Measurements from ENCODE around the gene CKMT2.
A peak's percentile ranks its signal among the peaks of the same experiment; 100 is the strongest.

Gene CKMT2

GRCh38 chr5:81233080-81233634 is at the start of gene CKMT2:
Gene CKMT2 (plus strand): TSS chr5:81233322. CDS start chr5:81251133, 17,811 bp downstream.
- DNase-seq, result peak; percentile 38

GRCh38 chr5:81183811-81184748 is 49.0 kb upstream of the CKMT2 start:
- DNase-seq, result no peak

- no peak for DNase-seq
These were observed 48.4 kb upstream of the CKMT2 start for GRCh38 chr5:81184749-81185110.

DNA sequence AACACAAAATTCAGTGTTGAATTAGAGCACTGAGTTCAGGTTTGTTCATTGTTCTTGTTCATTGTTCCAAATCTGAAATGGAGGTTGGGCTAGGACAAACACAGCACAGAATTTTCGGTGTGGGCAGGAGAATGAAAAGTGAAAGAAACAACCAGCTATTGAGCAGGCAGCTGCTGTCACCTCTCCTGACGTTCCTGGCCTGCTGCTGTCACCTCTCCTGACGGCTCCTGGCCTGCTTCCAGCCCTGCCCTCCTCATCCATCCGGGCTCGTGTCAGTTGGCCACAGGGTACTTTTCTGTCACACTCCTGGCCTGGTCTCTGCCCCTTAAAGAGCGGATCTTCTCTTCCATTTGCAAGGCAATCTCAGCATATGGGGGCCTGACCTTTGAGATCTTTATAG is 45.2 kb upstream of the CKMT2 start:
- no peak for DNase-seq

GRCh38 chr5:81188962-81189361 is 44.2 kb upstream of the CKMT2 start:
- DNase-seq, result no peak

GRCh38 chr5:81189875-81190498 is 43.1 kb upstream of the CKMT2 start:
- no peak for DNase-seq

DNA sequence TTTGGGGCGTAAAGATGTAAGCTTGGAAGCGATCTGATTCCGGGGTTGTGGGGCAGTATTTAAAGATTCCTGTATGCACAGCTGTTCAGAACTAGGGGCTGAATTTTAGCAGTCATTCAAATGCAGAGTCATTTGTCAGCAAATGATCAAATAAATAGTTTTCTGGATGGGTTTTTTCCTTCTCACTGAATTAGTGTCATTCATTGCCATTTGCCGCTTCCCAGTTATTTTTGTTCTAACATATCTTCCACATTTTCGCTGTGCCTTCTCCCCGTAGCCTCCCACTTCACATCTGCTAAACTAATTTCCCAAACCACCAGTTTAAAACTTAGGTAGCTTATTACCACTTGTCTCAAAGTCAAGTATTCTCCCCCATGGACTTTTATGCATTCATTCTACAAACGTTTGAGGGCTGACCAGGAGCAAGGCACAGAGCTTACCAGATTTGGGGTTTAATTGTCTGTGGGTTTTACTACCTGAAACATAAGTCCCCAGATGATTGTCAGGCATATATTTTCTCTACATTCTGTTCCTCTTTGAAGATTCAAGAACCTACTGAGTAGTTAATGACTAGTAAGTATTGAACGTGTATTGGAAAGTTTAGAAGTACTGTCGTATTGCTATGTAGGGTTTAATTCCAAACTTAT is 41.3 kb upstream of the CKMT2 start:
- no peak for DNase-seq

GRCh38 chr5:81192373-81192750 is 40.8 kb upstream of the CKMT2 start:
- no peak for DNase-seq

GRCh38 chr5:81194633-81195334 is 38.3 kb upstream of the CKMT2 start:
- peak; percentile 91 for DNase-seq

- peak; percentile 13 for DNase-seq
These were observed 37.7 kb upstream of the CKMT2 start for GRCh38 chr5:81195335-81195929.

GRCh38 chr5:81202655-81203054 is 30.5 kb upstream of the CKMT2 start:
- DNase-seq, result no peak

- no peak for DNase-seq
These were observed 29.4 kb upstream of the CKMT2 start for GRCh38 chr5:81203729-81204128.

- DNase-seq, result no peak
These were observed 28.9 kb upstream of the CKMT2 start for GRCh38 chr5:81204205-81204604.

GRCh38 chr5:81205058-81205457 is 28.1 kb upstream of the CKMT2 start:
- no peak for DNase-seq

DNA sequence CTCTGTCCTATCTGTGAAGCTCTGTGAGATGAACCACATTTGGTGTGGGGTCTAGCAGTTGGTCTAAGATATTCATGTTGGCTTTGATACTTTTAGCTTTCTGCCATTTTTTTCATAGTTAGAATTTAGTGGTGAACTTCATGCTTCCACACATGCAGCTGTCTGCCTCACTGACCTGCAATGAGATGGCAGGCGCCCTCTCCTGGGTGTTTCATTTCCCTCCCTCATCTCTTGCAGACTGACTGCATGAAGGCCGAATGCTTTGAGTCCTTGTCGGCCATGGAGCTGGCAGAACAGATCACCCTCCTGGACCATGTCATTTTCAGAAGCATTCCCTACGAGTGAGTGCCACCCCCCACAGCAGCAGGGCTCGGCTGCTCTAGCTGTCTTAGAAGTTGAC is 26.1 kb upstream of the CKMT2 start:
- DNase-seq, result peak; percentile 34

DNA sequence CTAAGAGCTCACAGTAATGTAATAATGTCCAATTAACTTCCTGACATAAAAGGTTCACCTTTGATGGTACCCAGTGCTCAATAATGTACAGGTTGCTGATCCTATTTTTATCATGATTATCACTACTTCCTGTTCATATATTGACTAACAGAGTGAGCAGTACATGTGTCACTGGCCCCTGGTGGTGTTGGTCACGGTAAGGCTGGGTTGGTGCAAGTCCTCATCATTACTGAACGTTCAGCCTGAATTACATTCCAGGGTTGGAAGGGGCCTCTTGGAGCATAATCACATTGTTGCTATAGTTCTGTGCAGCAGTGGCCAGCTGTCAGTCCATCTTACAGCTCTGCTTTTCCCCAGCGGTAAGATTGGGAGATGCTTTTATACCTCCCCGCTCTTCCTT is 24.2 kb upstream of the CKMT2 start:
- DNase-seq, result no peak

DNA sequence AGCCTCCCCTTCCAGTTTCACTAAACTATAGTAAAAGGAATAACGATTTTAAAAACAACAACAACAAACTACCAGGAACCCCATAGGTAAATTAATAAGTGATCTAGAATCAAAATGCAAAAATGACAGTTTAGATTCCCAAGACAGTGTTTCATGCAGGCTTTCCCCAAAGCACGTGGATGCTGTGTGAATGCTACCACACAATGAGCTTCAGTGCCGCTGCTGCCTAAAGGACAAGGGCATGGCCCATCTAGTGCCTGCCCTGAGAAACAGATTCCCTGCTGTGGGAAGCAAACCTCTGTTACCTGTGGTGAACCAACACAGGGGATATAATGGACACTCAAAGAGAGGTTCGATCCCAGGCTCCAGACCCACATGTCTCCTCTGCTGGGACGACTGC is 23.7 kb upstream of the CKMT2 start:
- no peak for DNase-seq

- no peak for DNase-seq
These were observed 23.1 kb upstream of the CKMT2 start for GRCh38 chr5:81209869-81210493.

- DNase-seq, result no peak
These were observed 20.8 kb upstream of the CKMT2 start for GRCh38 chr5:81212211-81212751.

DNA sequence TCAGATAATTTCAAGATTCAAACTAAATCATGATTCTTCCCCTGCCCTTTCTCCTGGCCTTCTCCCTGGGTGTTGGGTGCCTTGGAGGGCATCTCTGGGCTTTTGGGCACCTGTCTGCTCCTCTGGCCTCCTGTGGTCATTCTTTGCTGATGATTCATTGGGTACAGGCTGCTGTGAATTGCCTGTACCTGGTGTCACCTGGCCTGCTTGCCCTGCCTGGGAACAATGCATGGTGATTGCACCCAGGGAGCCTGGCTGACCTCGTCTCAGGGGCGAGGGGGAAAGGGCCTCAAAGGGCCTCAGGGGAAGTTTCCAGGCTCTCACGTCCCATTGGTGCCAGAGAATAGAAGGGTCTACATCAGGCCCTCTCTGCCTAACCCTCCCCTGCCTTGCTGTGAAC is 20.1 kb upstream of the CKMT2 start:
- DNase-seq, result no peak

GRCh38 chr5:81214848-81215247 is 18.3 kb upstream of the CKMT2 start:
- no peak for DNase-seq

- no peak for DNase-seq
These were observed 17.0 kb upstream of the CKMT2 start for GRCh38 chr5:81216152-81216551.
